ENCODE data around the gene KCNA2.

KCNA2 gene

GRCh38 chr1:110605901-110606656 is at the start of gene KCNA2 (continued):
- no peak for TF ChIP-seq ZNF280D (tag by site-specific recombination; IDR thresholded peaks at IDR 0.05)
- TF ChIP-seq CTCF (tag by site-specific recombination; IDR thresholded peaks at IDR 0.05): peak; percentile 57
- TF ChIP-seq ZNF292 (tag by site-specific recombination; IDR thresholded peaks at IDR 0.05; ENCODE audit: borderline replicate concordance, low read depth): no peak
- no peak for TF ChIP-seq KLF17 (tag by site-specific recombination; IDR thresholded peaks at IDR 0.05)
- TF ChIP-seq GLI2 (tag by site-specific recombination; IDR thresholded peaks at IDR 0.05; ENCODE audit: borderline replicate concordance, low read depth): no peak
- peak; percentile 76 for TF ChIP-seq ZBTB26 (tag by site-specific recombination; optimal IDR thresholded peaks at IDR 0.05)
- peak; percentile 59 for TF ChIP-seq ZNF692 (tag by site-specific recombination; IDR thresholded peaks at IDR 0.05)
- TF ChIP-seq GLI4 (tag by site-specific recombination; IDR thresholded peaks at IDR 0.05): no peak
- no peak for TF ChIP-seq ZNF248 (tag by site-specific recombination; IDR thresholded peaks at IDR 0.05)
- TF ChIP-seq ZNF24 (tag by site-specific recombination; IDR thresholded peaks at IDR 0.05): no peak
- TF ChIP-seq ZNF148 (tag by site-specific recombination; IDR thresholded peaks at IDR 0.05; ENCODE audit: borderline replicate concordance): no peak
- no peak for TF ChIP-seq ZNF423 (tag by site-specific recombination; IDR thresholded peaks at IDR 0.05)
- TF ChIP-seq ZBTB17 (tag by site-specific recombination; IDR thresholded peaks at IDR 0.05): peak; percentile 94
- TF ChIP-seq ZNF600 (tag by site-specific recombination; IDR thresholded peaks at IDR 0.05): peak; percentile 73
- TF ChIP-seq ZSCAN23 (tag by site-specific recombination; IDR thresholded peaks at IDR 0.05): no peak
- TF ChIP-seq ATF2 (tag by site-specific recombination; IDR thresholded peaks at IDR 0.05; ENCODE audit: low read depth): no peak
- no peak for TF ChIP-seq ZNF18 (tag by site-specific recombination; IDR thresholded peaks at IDR 0.05)
- TF ChIP-seq AEBP2 (tag by site-specific recombination; IDR thresholded peaks at IDR 0.05; ENCODE audit: borderline replicate concordance): no peak
